ENCODE results near the gene HS3ST4. TPM values are rescaled to one million over a fixed set of nuclear protein-coding genes. Genes with fewer than 3 reads are reported as not detected.

The HS3ST4 gene
- total and polyA plus RNA-seq, 2 donors (not counting 3 experiments of a cell fraction or from before 2014, with no cell fraction given) = not detected

- Histone ChIP-seq H2AFZ (ENCODE audit: low read depth, low read length) (no peak overlapping the region), H3K4me3 (replicated peaks in 1 of 3; ENCODE audit: insufficient read depth in 1 of 3, low read depth in 1 of 3, low read length in 3 of 3) (no peak overlapping the region), H3K9me3 (replicated peaks; ENCODE audit: control insufficient read depth, insufficient read depth, low read length) (peaks cover 8% of the 10 kb centered on the region), H3K27ac (ENCODE audit: insufficient read depth, low read depth, low read length) (no peak overlapping the region), H3K79me2 (ENCODE audit: control insufficient read depth, insufficient read depth, low read length) (no peaks in the 10 kb centered on the region), H3K4me2 (ENCODE audit: insufficient read depth, low read length) (no peak overlapping the region), H3K9ac (replicated peaks; ENCODE audit: extremely low read depth, insufficient read depth, low read length) (no peak overlapping the region), H3K27me3 (ENCODE audit: control insufficient read depth in 2 of 2, insufficient read depth in 2 of 2, low read length in 2 of 2) (no peaks in the 10 kb centered on the region), H3K36me3 (ENCODE audit: control insufficient read depth in 2 of 2, extremely low read depth in 1 of 2, insufficient read depth in 2 of 2, low read length in 2 of 2) (no peaks in the 10 kb centered on the region), H3K9me1 (replicated peaks; ENCODE audit: control insufficient read depth, extremely low read depth, insufficient read depth, low read length) (no peaks in the 10 kb centered on the region), H3K4me1 (ENCODE audit: control insufficient read depth, extremely low read depth, insufficient read depth, low read length) (no peaks in the 10 kb centered on the region), H4K20me1 (replicated peaks; ENCODE audit: control insufficient read depth, extremely low read depth, insufficient read depth, low read length) (no peaks in the 10 kb centered on the region)
- no peak for TF ChIP-seq EZH2 (IDR thresholded peaks at IDR 0.05; ENCODE audit: borderline replicate concordance, low read depth, low read length, severe bottlenecking)
- no peak for TF ChIP-seq GATA2 (IDR thresholded peaks at IDR 0.05; ENCODE audit: insufficient read depth, insufficient read length, low read depth, low read length)
- TF ChIP-seq CTCF (IDR thresholded peaks at IDR 0.05; ENCODE audit: extremely low read depth in 1 of 2, insufficient read depth in 1 of 2, low read depth in 1 of 2, low read length in 2 of 2) = no peak
- no peak for TF ChIP-seq MAX (IDR thresholded peaks at IDR 0.05; ENCODE audit: insufficient read depth, insufficient read length)
- TF ChIP-seq FOS (IDR thresholded peaks at IDR 0.05; ENCODE audit: borderline replicate concordance, insufficient read depth, low read length) = no peak
- TF ChIP-seq MYC (IDR thresholded peaks at IDR 0.05; ENCODE audit: low read depth, low read length) = no peak
- no peak for TF ChIP-seq POLR2A (IDR thresholded peaks at IDR 0.05; ENCODE audit: low read depth, low read length)
- no peak for TF ChIP-seq POLR2AphosphoS5 (IDR thresholded peaks at IDR 0.05; ENCODE audit: insufficient read depth, low read depth, low read length)
- no peak for TF ChIP-seq JUN (IDR thresholded peaks at IDR 0.05; ENCODE audit: borderline replicate concordance, insufficient read depth, insufficient read length, low read depth)
- no TSS peak for BruUV-seq (replicated peaks)
- POLR2A ChIA-PET = no interaction called here
- CTCF ChIA-PET = no interaction called here
- DNase-seq (ENCODE audit: low read depth, low spot score) = no peak
- dilution Hi-C loops (cut with MboI; ENCODE audit: extremely low pct_ligation_motif_present, low sequenced_read_pairs) = no loop called here
- intact Hi-C loops (cut with micrococcal nuclease) = no loop called here
- FAIRE-seq = no peak
Observed at GRCh38 chr16:26157319-26157718, 465.6 kb downstream of the HS3ST4 start.

All from endothelial cell of umbilical vein (primary cell).